ENCODE results near the gene ACTN3.
A peak's percentile ranks its signal among the peaks of the same experiment; 100 is the strongest.
"Not testable (repeated sequence)": the region's sequence is repeated elsewhere in the genome, so short reads cannot be mapped to it uniquely, and the experiment has no call there.

ACTN3 gene

DNA sequence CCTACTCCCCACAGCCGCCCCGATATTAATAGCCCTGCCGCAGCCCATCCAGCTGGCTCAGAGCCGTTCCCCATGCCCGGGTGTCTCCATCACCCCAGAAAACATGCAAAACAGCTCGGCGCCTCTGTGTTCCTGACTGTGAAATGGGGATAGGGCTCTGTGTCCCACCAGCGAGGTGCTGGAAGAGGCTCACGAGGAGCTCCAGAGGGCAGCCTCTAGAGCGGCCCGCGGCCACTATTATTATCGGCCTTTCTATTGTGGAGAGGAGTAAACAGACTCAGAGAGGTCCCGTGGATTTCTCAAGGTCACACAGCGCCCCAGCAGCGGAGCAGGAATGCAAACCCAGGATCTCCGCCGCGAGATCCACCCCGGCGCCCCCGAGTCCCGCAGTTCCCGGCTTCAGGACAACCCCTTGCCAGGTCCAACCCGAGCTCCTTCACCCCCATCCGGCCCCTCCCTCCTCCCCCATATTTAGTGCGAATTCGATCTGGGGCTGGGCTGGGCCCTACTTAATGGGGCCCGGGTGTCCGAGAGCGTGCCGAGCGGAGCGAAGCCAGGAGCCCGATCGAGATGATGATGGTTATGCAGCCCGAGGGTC, at the start of gene ACTN3:
TSS of gene ACTN3 (plus strand) at position 536 of the 598 bp plus-strand sequence. CDS start at position 571, 35 bp downstream.
- DNase-seq (ENCODE audit: low spot score) = no peak

DNA sequence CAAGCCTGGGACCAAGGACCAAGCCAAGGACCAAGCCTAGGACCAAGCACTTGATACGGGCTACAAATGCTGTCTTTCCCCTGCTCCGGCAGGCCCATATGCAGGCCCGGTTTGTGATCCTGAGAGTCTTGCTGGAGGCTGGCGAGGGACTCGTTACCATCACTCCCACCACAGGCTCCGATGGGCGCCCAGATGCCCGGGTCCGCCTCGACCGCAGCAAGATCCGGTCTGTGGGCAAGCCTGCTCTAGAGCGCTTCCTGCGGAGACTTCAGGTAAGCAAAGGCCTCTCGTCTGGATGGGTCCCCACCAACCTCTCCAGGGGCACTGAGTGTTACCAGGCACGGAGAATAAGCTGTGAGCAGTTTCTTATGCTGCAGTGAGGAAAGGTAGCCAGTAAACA, 49.5 kb upstream of the ACTN3 start:
- no peak for DNase-seq (ENCODE audit: low spot score)

DNA sequence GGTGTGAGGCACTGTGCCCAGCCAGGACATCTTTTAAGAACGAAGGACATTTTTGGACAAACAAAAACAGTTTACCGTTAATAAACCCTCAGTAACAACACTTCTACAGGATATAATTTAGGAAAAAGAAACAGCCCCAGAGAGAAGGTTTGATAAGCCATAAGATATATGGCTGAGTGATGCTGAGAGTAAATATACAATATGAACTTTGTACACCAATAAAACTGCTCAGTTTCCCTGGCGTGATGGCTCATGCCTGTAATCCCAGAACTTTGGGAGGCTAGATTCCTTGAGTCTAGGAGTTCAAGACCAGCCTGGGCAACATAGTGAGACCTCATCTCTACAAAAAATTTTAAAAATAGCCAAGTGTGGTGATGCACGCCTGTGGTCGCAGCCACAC, 48.2 kb upstream of the ACTN3 start:
- DNase-seq (ENCODE audit: low spot score) = no peak

DNA sequence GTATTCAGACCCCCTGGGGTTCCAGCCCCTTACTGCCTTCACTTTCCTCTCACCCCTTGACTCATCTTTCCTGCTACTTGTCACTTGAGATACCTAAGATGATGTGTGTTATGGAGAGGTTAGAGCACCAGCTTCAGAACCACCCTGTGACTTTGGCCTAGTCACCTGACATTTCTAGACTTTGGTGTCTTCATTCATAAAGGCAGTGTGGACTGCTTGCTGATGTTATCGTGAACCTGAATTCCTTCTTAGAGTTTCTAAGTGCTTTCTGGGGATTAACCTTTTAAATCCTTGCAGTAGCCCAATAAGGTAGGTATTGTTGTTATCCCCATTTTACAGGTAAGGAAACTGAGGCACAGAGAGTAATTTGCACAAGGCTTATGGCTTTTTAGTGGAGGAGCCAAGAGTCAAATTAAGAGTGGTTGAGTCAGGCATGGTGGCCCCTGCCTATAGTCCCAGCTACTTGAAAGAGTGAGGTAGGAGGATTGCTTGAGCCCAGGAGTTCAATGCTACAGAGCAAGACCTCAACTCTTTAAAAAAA, 41.4 kb upstream of the ACTN3 start:
- DNase-seq (ENCODE audit: low spot score) = no peak

DNA sequence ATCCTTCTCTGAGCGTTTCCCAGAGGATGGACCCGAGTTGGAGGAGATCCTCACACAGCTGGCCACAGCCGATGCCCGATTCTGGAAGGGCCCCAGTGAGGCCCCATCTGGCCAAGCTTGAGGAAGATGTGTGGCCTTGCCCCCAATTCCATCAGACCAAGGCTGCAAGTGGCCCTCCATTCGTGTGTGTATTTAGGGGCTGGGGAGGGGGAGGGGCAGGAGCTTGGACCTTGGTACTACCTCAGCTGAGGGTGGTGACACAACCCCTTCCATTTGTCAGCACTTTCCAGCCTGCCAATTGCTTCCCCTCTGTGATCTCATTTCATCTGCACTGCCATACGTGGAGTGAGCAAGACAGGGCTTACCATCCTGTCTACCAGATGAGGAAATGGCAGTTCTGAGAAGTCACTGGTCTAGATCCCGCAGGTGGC, 37.6 kb upstream of the ACTN3 start:
- no peak for DNase-seq (ENCODE audit: low spot score)

DNA sequence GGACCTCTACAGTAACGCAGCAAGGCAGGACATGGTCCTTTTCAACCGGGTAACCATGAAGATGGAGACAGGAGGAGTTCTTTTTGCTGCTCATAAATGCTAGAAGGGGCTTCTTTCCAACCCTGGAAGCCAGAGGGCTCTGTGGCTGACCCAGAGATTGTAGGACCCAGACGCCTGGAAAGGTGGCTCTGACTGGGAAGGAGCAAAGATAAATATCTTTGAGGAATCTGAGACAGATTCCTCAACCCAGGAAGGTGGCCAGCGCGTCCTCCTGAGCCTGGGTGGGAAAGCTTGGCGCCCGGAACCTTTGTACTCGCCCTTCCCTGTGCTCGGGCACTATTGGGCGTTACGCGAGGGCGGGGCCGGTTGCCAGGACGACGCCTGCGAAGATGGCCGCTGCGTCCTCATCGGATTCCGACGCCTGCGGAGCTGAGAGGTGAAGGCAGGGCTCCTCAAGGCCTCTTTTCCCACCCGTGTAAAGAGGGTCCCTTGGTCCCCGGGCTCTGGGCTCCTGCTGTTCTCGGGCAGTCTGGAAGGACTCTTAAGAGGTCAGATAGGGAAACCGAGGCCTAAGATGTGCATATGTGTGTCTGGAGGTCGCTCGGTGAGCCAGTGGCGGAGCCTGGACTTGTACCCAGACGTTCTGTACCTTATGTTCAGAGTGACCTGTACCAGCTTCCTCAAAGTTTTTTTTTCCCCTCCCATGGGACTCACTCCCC, 36.3 kb upstream of the ACTN3 start, which contains the start of gene BBS1:
TSS of gene BBS1 (plus strand) at position 365 of the 719 bp plus-strand sequence. CDS start at position 390, 25 bp downstream.
- DNase-seq (ENCODE audit: low spot score) = peak; percentile 93

DNA sequence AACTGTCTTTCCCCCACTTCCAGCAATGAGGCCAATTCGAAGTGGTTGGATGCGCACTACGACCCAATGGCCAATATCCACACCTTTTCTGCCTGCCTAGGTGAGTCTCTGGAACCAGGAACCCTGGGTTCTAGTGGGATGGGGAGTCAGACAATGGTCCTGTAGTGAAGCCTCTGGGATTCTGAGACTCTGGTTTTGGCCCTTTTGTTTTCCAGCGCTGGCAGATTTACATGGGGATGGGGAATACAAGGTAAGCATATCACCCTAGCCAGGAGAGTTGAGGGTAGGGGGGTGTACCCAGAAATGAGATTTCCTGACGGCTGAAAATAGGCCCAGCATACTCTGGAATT, 35.7 kb upstream of the ACTN3 start:
- no peak for DNase-seq (ENCODE audit: low spot score)

DNA sequence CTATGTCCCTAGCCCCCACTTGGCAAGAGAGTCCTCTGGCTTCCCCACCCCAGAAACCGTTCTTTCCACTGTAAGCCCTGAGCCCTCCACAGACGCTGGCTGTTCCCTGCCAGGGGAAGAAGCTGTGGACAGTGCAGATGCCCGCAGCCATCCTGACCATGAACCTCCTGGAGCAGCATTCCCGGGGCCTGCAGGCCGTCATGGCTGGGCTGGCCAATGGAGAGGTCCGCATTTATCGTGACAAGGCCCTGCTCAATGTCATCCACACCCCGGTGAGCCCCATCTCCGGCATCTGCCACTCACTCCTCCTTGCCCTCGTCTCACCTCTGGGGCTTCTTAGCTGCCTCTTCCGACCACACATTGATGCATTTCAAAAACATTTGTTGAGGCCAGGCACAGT, 23.1 kb upstream of the ACTN3 start:
- DNase-seq (ENCODE audit: low spot score) = no peak

DNA sequence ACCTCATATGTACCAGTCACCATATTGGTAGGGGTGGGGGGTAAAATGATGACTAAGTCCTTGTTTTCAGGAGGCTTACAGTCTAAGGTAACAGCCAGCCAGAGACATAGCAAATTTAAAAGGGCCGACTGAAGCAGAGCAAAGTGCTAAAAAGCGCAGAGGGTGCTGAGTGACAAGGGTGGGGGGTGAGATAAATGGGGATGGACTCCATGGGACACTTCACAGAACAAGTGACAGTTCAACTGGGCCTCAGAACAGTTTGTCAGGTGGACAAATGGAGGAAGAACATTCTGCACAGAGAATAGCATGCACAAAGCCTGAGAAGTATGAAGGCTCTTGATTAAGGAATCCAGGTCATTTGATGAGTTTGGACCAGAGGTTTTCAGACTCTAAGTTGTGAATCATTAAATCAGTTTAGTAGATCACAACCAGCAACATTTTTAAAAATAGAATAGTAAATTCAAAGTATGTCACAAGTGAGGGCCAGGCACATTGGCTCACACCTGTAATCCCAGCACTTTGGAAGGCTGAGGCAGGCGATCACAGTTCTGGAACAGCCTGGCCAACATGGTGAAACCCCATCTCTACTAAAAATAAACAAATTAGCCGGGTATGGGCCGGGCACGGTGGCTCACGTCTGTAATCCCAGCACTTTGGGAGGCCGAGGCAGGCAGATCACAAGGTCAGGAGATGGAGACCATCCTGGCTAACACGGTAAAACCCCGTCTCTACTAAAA, 22.2 kb upstream of the ACTN3 start:
- no peak for DNase-seq (ENCODE audit: low spot score)

DNA sequence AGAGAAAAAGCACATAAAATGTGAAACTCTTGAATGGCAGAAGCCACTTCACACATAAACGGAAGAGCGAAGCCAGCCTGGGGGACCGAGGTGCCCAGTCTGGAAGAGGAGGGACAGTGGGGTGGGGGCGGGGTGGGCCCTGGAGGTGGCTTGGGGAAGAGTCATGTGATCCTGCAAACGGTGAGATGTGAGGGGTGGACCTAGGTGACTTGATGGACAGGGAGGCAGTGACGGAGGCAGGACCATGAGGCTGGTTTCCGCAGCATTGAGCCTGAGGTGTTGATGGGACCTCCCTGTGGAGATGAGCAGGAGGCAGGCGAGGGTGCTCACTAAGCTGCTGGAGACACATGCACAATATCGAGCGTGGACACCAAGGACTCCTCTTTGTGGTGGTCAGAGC, 17.6 kb upstream of the ACTN3 start:
- no peak for DNase-seq (ENCODE audit: low spot score)

DNA sequence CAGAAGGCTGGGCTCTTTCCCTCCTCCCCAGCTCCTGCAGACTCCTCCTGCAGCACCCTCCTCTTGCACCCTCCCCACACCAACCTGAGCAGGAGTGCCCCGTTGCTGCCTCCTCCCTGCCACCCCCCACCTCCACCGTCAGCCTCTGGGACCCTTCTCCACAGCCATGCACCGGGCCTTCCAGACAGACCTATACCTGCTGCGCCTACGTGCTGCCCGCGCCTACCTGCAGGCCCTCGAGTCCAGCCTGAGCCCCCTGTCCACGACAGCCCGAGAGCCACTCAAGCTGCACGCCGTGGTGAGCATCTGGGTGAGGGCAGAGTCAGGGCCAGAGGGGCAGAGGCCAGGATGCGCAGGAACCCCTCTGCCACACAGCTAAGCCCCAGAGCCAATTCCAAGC, 17.0 kb upstream of the ACTN3 start:
- no peak for DNase-seq (ENCODE audit: low spot score)

DNA sequence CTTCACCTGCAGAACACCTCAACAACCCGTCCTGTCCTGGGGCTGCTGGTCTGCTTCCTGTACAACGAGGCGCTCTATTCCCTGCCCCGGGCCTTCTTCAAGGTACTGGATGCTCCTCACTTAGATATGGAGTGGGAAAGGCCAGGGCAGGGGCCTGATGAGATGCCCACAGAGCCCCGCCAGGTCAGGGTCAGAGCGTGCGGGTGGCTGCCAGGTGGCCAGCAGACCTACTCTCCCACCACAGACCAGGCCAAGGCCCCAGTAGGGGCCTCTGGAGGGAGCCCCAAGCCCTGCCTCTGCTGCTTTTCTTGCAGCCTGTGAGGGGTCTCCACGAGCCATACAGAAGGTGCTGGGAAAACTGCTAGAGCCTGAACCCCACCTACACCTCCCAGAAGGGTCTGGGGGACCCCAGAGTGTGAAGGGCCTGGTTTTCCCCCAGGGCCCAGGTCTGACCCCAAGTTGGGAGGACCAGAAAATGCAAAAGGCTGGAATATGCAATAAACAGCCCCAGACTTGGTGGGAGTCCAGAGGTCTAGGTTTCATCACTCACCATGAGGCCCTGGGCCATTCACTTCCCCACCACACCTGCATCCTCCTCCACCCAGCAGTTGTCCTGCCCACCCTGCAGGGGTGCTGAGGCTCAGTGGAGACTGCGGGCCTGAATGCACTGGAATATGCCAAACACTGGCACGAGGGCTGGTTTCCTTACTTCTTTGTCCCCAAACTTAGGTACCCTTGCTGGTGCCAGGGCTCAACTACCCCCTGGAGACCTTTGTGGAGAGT, 15.6 kb upstream of the ACTN3 start:
- no peak for DNase-seq (ENCODE audit: low spot score)

DNA sequence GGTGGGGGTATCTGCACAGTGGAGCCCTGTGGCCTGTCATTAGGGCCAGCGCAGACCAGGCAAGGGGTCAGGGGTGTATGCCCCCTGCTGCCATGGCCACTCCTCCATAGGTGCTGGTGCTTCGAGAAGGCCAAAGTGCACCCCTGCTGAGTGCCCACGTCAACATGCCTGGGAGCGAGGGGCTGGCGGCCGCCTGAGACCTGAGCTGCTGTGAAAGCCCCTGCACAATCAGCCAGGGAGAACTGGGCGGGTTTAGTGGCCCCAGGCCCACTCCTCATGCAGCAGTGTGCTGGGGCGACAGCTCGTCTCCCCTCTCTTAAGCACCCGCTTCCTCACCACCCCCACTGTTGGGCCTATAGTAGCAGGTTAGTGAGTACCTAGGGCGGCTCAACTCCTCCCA, 14.9 kb upstream of the ACTN3 start:
- DNase-seq (ENCODE audit: low spot score) = no peak

DNA sequence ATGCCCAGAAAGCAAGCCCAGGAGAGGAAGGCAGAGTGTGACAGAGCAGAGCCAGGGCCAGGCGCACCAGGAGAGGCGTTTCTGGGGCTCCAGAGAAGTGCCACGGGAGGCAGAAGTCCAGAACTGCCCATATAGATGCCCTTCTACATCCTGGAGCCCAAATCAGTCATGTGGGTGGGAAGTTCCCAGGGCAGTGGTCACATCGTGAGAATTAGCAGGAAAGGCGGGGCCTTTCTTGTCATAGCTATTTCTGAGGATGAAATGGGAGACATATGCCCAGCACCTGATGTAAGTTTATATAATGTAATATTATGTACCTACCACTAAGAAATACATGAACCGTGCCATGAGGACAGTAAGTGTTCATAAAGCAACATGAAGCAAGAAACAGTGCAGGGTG, 13.9 kb upstream of the ACTN3 start:
- DNase-seq (ENCODE audit: low spot score) = no peak

DNA sequence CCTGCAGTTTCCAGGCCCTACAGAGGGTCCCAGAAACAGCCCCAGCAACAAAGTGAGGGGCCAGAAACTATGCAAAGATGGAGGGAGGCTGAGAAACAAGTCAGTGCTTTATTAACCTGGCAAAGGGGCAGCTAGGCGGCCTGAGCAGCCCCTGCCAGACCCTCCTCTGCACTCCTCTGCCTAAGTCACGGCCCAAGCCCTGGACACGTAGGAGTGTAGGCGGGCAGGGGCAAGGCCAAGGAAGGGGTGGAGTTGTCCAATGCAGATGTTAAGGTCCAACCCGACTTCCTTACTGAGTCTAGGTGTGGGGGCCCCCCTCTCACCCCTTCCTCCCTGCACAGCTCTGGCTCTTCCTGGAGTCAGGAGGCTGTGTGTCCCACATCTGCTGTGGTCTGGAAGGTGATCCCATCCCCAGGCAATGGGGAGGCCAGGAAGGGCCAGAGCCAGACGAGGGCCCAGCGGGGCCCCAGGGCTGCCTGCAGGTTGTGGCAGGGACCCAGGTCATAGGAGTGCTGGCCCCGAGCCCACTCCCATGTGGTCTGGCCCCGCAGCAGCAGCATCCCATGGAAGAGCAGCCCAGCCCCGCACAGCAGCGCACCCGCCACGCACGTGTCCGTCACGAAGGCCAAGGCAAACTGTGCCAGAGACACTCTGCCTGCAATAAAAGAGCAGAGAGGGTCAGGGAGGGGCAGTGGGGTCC, 7.4 kb upstream of the ACTN3 start:
- DNase-seq (ENCODE audit: low spot score) = peak; percentile 56

DNA sequence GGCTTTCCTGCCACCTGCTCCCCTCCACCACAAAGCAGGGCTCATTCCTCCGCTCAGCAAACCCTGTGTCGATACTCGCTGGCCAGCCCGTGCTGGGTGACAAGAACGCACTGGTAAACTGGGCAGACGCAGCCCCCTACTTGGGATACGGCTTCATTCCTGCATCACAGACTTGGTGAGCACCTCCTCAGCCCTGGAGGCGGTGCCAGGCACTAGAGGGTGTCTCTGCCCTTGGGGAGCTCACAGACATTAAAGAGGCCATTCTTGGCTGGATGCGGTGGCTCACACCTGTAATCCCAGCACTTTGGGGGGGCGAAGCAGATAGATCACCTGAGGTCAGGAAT, 6.9 kb upstream of the ACTN3 start:
- DNase-seq (ENCODE audit: low spot score) = peak; percentile 57

DNA sequence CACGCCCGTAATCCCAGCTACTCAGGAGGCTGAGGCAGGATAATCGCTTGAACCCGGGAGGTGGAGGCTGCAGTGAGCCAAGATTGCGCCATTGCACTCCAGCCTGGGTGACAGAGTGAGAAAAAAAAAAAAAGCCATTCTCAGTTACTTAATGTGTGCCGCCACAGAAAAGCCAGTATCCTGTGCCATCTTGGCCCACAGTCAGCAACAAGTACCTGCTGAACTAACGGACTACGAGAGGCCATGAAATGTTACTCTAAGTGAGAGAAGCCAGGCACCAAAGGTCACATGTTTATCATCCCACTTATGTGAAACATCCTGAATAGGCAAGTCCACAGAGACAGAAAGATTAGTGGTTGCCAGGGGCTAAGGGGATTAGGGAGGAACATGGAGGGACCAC, 6.1 kb upstream of the ACTN3 start:
- DNase-seq (ENCODE audit: low spot score) = not testable (repeated sequence)

DNA sequence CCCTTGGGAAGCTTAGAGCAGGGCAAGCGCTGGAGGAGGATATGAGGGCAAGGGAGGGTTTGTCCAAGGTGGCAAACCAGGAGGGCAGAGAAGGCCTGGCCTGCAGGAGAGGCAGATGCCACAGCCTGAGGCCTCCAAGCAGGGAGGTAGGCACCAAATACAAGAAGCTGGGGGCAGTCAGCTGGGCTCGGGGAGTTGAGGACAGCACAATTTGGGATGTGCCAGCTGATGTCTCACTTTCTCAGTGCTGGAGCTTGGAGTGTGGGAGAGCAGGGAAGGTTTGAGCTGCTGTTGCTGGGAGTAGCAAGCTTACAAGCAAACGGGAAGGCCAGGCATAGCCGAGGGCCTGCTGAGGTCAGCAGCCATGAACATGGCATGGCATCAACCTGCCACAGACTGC, 4.8 kb upstream of the ACTN3 start:
- no peak for DNase-seq (ENCODE audit: low spot score)

DNA sequence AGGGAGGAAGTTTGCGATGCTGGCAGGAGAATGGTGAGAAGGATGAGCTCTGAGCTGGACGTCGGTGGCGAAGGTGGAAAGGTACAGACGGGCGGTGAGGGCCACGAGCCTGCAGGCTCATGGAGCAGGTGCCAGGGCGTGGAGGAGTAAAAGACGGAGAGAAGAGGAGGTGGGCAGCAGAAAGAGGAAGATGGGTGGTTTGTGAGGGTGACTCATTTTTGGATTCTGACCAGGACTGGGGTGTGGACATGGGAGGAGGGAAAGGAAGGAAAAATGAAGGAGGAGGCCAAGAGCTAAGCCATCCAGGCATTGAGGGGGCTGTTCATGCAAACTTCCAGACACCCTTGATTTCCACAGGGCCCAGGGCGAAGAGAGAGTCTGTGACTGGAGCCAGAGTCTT, 4.3 kb upstream of the ACTN3 start:
- no peak for DNase-seq (ENCODE audit: low spot score)

DNA sequence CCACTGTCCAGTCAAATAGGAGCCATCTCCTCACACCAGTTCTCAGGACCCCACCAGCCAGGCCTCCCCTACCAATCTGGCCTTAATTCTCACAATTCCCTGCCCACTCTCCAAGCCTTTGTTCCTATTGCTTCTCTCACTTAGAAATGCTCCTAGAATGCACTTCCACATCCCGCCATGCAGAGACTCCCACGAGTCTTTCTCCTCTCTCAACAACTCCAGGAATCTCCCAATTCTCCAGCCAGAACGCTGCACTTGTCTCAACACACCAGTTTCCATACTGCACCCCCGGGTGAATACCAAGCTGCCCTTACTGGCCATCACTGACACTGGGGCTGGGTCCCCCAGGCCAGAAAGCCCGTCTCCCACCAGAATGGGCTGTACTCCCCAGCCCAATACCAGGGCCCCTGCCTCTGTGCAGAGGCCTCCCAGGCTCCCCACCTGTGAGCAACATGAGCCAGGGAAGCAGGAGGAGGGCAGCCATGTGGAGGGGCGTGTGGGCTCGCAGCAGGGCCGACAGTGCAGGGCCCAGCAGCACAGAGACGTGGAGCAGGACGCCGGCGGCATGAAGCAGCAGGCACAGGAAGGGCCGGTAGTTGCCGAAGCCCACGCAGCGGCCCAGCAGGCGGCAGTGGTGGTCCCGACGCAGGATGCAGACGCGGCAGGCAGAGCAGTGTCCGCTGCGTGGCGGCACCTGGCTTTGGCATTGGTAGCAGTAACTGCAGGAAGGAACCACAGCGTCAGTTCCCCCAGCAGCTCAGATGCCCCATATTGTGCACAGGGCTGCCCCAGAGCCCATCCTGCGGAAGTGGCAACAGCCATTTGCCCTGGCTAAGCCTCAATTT, 3.2 kb upstream of the ACTN3 start:
- DNase-seq (ENCODE audit: low spot score) = no peak

DNA sequence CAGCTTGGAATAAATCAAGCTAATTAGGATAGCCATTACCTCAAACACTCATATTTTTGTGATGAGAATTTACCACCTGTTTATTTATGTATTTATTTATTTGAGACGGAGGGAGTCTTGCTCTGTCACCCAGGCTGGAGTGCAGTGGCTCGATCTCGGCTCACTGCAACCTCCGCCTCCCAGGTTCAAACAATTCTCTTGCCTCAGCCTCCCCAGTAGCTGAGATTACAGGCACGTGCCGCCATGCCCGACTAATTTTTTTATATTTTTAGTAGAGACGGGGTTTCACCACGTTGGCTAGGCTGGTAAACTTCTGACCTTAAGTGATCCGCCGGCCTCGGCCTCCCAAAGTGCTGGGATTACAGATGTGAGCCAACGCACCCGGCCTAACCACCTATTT, 1.8 kb upstream of the ACTN3 start:
- not testable (repeated sequence) for DNase-seq (ENCODE audit: low spot score)
